Measurements from ENCODE around the gene ERC2. TPM values are rescaled to one million over a fixed set of nuclear protein-coding genes. Genes with fewer than 3 reads are reported as not detected.
A peak's percentile ranks its signal among the peaks of the same experiment; 100 is the strongest.
"Not testable (repeated sequence)": the region's sequence is repeated elsewhere in the genome, so short reads cannot be mapped to it uniquely, and the experiment has no call there.

The ERC2 gene
- total RNA-seq, 2 donors from 2014 or later = 0.14 TPM; not detected in 1

- intact Hi-C loops (cut with DNase I, micrococcal nuclease) = not testable (repeated sequence)
Measured at GRCh38 chr3:56066405-56066804, 401.9 kb downstream of the ERC2 start.

GRCh38 chr3:56064684-56065083, 403.6 kb downstream of the ERC2 start:
- intact Hi-C loops (cut with DNase I, micrococcal nuclease) = no loop called here
- ATAC-seq = no peak
- no peak for DNase-seq

More at GRCh38 chr3:56066405-56066804, 401.9 kb downstream of the ERC2 start:
- ATAC-seq, DNase-seq: not testable (repeated sequence)

- DNase-seq = no peak
- intact Hi-C loops (cut with DNase I, micrococcal nuclease) = no loop called here
- ATAC-seq = no peak
Measured at GRCh38 chr3:56061279-56061626, 407.0 kb downstream of the ERC2 start.

- no peak for DNase-seq
- intact Hi-C loops (cut with DNase I, micrococcal nuclease) = no loop called here
- no peak for ATAC-seq
Measured at GRCh38 chr3:56060521-56061278, 407.6 kb downstream of the ERC2 start.

- DNase-seq = no peak
- intact Hi-C loops (cut with DNase I, micrococcal nuclease) = no loop called here
Measured at GRCh38 chr3:56059731-56060130, 408.5 kb downstream of the ERC2 start.

GRCh38 chr3:56055951-56056350, 412.3 kb downstream of the ERC2 start:
- intact Hi-C loops (cut with DNase I, micrococcal nuclease) = no loop called here
- ATAC-seq (no peak), DNase-seq (no peak)

More at GRCh38 chr3:56059731-56060130, 408.5 kb downstream of the ERC2 start:
- ATAC-seq = no peak

- DNase-seq (no peak), ATAC-seq (no peak)
- intact Hi-C loops (cut with DNase I, micrococcal nuclease) = no loop called here
Measured at GRCh38 chr3:56055546-56055945, 412.7 kb downstream of the ERC2 start.

GRCh38 chr3:56054844-56055243, 413.4 kb downstream of the ERC2 start:
- no peak for ATAC-seq
- intact Hi-C loops (cut with DNase I, micrococcal nuclease) = no loop called here

GRCh38 chr3:56053727-56054126, 414.5 kb downstream of the ERC2 start:
- ATAC-seq (no peak), DNase-seq (no peak)
- intact Hi-C loops (cut with DNase I, micrococcal nuclease) = no loop called here

More at GRCh38 chr3:56054844-56055243, 413.4 kb downstream of the ERC2 start:
- DNase-seq = no peak

- ATAC-seq (no peak), DNase-seq (no peak)
- intact Hi-C loops (cut with DNase I, micrococcal nuclease) = no loop called here
Measured at GRCh38 chr3:56052188-56052587, 416.1 kb downstream of the ERC2 start.

- DNase-seq (no peak), ATAC-seq (no peak)
- intact Hi-C loops (cut with DNase I, micrococcal nuclease) = no loop called here
Measured at GRCh38 chr3:56051052-56051451, 417.2 kb downstream of the ERC2 start.

- intact Hi-C loops (cut with DNase I, micrococcal nuclease) = no loop called here
- no peak for ATAC-seq
Measured at GRCh38 chr3:56048946-56049345, 419.3 kb downstream of the ERC2 start.

GRCh38 chr3:56048331-56048730, 419.9 kb downstream of the ERC2 start:
- ATAC-seq (no peak), DNase-seq (no peak)
- intact Hi-C loops (cut with DNase I, micrococcal nuclease) = no loop called here

More at GRCh38 chr3:56048946-56049345, 419.3 kb downstream of the ERC2 start:
- DNase-seq = no peak

- DNase-seq = no peak
- intact Hi-C loops (cut with DNase I, micrococcal nuclease) = no loop called here
- ATAC-seq = peak; percentile 52
Measured at GRCh38 chr3:56042326-56042951, 425.8 kb downstream of the ERC2 start.

- ATAC-seq = no peak
- intact Hi-C loops (cut with DNase I, micrococcal nuclease) = no loop called here
- DNase-seq = no peak
Measured at GRCh38 chr3:56025326-56025725, 442.9 kb downstream of the ERC2 start.

- DNase-seq (no peak), ATAC-seq (no peak)
- intact Hi-C loops (cut with DNase I, micrococcal nuclease) = no loop called here
Measured at GRCh38 chr3:56023546-56023945, 444.7 kb downstream of the ERC2 start.

- intact Hi-C loops (cut with DNase I, micrococcal nuclease) = no loop called here
- DNase-seq (no peak), ATAC-seq (no peak)
Measured at GRCh38 chr3:56022619-56023018, 445.6 kb downstream of the ERC2 start.

- intact Hi-C loops (cut with DNase I, micrococcal nuclease) = no loop called here
- no peak for ATAC-seq
- no peak for DNase-seq
Measured at GRCh38 chr3:56019490-56020146, 448.6 kb downstream of the ERC2 start.

GRCh38 chr3:56015374-56015773, 452.9 kb downstream of the ERC2 start:
- ATAC-seq; DNase-seq; intact Hi-C loops (cut with DNase I, micrococcal nuclease): not testable (repeated sequence)

GRCh38 chr3:56012721-56013120, 455.5 kb downstream of the ERC2 start:
- ATAC-seq = no peak
- no peak for DNase-seq
- intact Hi-C loops (cut with DNase I, micrococcal nuclease) = no loop called here
